Limb (tissue), 2 donors: ENCODE measurements around the gene AKT3.
"Not testable (repeated sequence)": the region's sequence is repeated elsewhere in the genome, so short reads cannot be mapped to it uniquely, and the experiment has no call there.

Source experiments
- DNase-seq, 2 donors: peaks; one replicate each; pipeline ENCODE4 v3.0.0-alpha.2; 2016; ENCODE audit errors: extremely low spot score in 2 of 2

AKT3 gene

GRCh38 chr1:243605604-243606003 is 244.4 kb downstream of the AKT3 start:
- DNase-seq: no peak

GRCh38 chr1:243601720-243602119 is 248.3 kb downstream of the AKT3 start:
- DNase-seq: no peak

GRCh38 chr1:243598433-243598832 is 251.6 kb downstream of the AKT3 start:
- no peak for DNase-seq

GRCh38 chr1:243597383-243597782 is 252.7 kb downstream of the AKT3 start:
- DNase-seq: no peak

GRCh38 chr1:243596431-243597062 is 253.5 kb downstream of the AKT3 start:
- DNase-seq: no peak

- no peak for DNase-seq
These were observed 254.4 kb downstream of the AKT3 start for GRCh38 chr1:243595527-243596210.

GRCh38 chr1:243594455-243594854 is 255.6 kb downstream of the AKT3 start:
- DNase-seq: no peak

- not testable (repeated sequence) for DNase-seq
These were observed 260.8 kb downstream of the AKT3 start for GRCh38 chr1:243589286-243589685.

- no peak for DNase-seq
These were observed 262.1 kb downstream of the AKT3 start for GRCh38 chr1:243587823-243588560.

- DNase-seq: no peak
These were observed 262.8 kb downstream of the AKT3 start for GRCh38 chr1:243587285-243587684.

GRCh38 chr1:243585982-243586381 is 264.1 kb downstream of the AKT3 start:
- DNase-seq: no peak

- DNase-seq: no peak
These were observed 267.7 kb downstream of the AKT3 start for GRCh38 chr1:243582326-243582725.

GRCh38 chr1:243580984-243581383 is 269.1 kb downstream of the AKT3 start:
- DNase-seq: no peak

GRCh38 chr1:243580072-243580471 is 270.0 kb downstream of the AKT3 start:
- DNase-seq: no peak

- DNase-seq: no peak
These were observed 275.0 kb downstream of the AKT3 start for GRCh38 chr1:243575070-243575469.

- no peak for DNase-seq
These were observed 277.1 kb downstream of the AKT3 start for GRCh38 chr1:243572940-243573339.

- no peak for DNase-seq
These were observed 281.2 kb downstream of the AKT3 start for GRCh38 chr1:243568793-243569192.

- no peak for DNase-seq
These were observed 285.2 kb downstream of the AKT3 start for GRCh38 chr1:243564814-243565213.

GRCh38 chr1:243563732-243564131 is 286.3 kb downstream of the AKT3 start:
- no peak for DNase-seq

- DNase-seq: no peak
These were observed 287.6 kb downstream of the AKT3 start for GRCh38 chr1:243562473-243562872.

GRCh38 chr1:243561588-243562319 is 288.3 kb downstream of the AKT3 start:
- no peak for DNase-seq

- no peak for DNase-seq
These were observed 290.4 kb downstream of the AKT3 start for GRCh38 chr1:243559575-243560162.
